Measurements from ENCODE around the gene NPEPL1.
"Not testable (repeated sequence)": the region's sequence is repeated elsewhere in the genome, so short reads cannot be mapped to it uniquely, and the experiment has no call there.

The NPEPL1 gene

DNA sequence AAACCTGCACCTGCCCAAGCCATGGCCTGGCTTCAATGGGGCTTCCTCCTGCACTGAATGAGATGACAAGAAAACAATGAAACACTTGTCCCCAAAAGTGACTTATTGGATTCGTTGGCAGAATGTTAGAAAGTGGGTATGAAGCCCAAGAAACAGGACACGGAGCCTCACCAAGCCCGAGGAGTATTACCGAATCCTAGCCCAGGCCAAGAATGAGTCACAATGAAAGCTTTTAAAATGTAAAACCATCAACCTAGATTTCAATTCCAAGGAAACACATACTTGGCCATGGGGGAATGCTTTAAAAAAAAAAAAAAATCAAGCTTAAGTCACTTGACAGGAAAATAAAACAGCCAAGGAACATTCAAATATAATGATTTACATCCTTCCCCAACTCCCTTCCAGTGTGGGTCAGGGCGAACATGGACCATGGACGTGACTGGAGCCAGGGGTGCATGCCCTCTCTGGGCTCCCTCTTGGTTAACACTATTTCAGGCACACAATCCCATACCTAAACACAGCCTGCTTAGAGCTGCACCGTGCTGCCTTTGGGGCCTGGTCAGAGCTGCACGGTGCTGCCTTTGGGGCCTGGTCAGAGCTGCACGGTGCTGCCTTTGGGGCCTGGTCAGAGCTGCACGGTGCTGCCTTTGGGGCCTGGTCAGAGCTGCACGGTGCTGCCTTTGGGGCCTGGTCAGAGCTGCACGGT, 44.7 kb upstream of the NPEPL1 start:
- ChIA-PET CTCF (interaction anchor here (0.9 to 2.1 kb wide), 10 partner anchors 9 to 807 kb away, joined by 3 to 11 read pairs (median 4); no protein-coding TSS in a partner anchor), POLR2A (interaction anchor here (0.6 to 2.1 kb wide), 5 partner anchors 8 to 133 kb away, joined by 3 to 10 read pairs (median 3); partner anchors contain the start of gene APCDD1L)
- TF ChIP-seq, protein P1, sequence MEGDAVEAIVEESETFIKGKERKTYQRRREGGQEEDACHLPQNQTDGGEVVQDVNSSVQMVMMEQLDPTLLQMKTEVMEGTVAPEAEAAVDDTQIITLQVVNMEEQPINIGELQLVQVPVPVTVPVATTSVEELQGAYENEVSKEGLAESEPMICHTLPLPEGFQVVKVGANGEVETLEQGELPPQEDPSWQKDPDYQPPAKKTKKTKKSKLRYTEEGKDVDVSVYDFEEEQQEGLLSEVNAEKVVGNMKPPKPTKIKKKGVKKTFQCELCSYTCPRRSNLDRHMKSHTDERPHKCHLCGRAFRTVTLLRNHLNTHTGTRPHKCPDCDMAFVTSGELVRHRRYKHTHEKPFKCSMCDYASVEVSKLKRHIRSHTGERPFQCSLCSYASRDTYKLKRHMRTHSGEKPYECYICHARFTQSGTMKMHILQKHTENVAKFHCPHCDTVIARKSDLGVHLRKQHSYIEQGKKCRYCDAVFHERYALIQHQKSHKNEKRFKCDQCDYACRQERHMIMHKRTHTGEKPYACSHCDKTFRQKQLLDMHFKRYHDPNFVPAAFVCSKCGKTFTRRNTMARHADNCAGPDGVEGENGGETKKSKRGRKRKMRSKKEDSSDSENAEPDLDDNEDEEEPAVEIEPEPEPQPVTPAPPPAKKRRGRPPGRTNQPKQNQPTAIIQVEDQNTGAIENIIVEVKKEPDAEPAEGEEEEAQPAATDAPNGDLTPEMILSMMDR (IDR thresholded peaks at IDR 0.05; ENCODE audit: insufficient read depth, low read length, missing control alignments) = no peak
- H3K4me3 ChIP-seq (ENCODE audit: low read depth, low read length) = no peak overlapping the region
- peak; percentile 50 for DNase-seq (ENCODE audit: low read depth, low spot score)

DNA sequence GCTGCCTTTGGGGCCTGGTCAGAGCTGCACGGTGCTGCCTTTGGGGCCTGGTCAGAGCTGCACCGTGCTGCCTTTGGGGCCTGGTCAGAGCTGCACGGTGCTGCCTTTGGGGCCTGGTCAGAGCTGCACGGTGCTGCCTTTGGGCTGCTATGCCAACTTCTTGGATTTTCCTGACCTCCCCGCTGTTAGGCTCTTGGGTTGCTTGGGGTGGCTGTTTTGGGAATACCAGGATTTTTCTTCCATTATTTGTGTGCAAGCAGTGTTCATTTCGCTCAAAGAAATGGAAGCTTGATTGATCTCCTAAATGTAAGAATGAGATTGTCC, 44.1 kb upstream of the NPEPL1 start:
- not testable (repeated sequence) for H3K4me3 ChIP-seq (ENCODE audit: low read depth, low read length); DNase-seq (ENCODE audit: low read depth, low spot score)
- ChIA-PET POLR2A (interaction anchor here (0.6 to 2.1 kb wide), 5 partner anchors 8 to 265 kb away, joined by 3 to 10 read pairs (median 4); no protein-coding TSS in a partner anchor), CTCF (interaction anchor here (0.8 to 2.1 kb wide), 8 partner anchors 9 to 807 kb away, joined by 3 to 11 read pairs (median 4); partner anchors contain the start of gene APCDD1L)

DNA sequence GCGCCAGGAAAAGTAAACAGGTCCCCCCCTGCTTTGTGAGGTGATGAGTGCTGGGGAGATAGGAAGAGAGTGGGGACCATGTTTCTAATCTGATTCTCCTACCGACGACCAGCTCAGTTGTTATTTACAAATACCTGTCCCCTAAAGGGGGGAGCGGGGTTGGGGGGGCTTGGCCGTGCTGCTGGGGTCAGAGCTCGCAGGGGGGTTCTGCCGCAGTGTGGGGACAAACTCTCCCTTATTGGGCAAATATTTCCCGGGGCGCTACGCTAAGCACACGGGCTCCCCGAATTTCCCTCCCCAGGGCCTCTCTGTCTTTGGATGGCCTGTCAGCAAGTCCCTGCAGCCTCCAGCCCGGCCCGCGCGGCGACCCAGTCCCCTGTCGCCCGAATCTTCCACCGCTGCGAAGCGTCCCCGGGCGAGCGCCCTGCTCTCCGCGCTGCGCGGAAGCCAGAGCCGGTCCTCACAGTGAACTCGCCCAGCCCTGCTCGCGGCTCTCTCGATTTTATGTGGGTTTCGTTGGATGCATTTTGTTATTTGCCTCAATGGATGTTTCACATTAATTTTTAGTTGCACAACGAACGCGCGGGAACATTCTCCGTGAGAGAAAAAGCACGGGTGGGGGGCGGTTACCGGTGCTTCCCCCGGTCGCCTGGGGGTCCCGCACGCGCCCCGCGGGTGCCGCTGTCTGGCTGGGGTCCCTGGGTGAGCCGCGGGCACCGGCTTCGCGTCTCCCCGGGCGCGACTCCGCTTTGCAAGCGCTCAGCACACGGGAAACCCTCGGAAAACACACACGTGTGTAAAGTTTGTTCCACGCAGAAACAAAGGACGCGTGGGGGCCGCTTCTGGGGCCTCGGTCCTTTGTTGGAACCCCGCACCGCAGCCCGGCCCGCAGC, 43.1 kb upstream of the NPEPL1 start:
- POLR2A ChIA-PET = interaction anchor here (0.6 to 2.9 kb wide), 5 partner anchors 9 to 285 kb away, joined by 3 to 26 read pairs (median 3); partner anchors contain the start of gene APCDD1L
- no peak overlapping the region for H3K4me3 ChIP-seq (ENCODE audit: low read depth, low read length)
- TF ChIP-seq, protein P1 (IDR thresholded peaks at IDR 0.05; ENCODE audit: insufficient read depth, low read length, missing control alignments) = no peak
- no peak for DNase-seq (ENCODE audit: low read depth, low spot score)
- CTCF ChIA-PET = interaction anchor here (0.8 to 2.4 kb wide), 9 partner anchors 10 to 413 kb away, joined by 3 to 11 read pairs (median 4); partner anchors contain the start of gene APCDD1L

DNA sequence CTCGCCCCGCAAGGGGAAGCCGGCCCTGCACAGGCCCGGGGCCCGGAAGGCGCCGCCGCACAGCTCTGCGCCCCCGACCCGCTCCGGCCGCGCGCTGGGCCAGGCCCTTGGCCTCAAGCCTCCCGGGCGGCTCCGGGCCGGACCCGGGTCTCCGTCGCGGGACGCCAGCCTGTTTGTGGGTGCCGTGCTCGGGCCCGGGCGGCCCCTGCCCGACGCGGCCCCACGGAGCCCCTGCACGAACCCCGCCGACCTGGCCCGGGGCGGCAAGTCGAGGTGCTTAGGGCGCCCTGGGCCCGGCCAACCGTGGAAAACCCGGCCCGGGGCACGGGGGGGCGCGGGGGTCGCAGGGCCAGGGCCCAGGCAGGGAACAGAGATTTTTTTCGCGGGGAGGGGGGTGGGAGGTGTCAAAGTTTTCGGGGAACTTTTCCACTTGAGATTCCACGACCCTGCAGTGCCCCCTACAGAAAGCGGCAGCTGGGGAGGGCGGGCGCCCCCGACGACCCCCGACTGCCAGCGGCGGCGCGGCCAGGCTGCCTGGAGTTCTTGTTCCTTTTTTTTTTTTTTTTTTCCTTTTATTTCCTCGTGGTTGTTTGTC, 42.3 kb upstream of the NPEPL1 start:
- peak overlapping the region; percentile 87 for H3K4me3 ChIP-seq (ENCODE audit: low read depth, low read length)
- ChIA-PET POLR2A (interaction anchor here (0.6 to 2.9 kb wide), 17 partner anchors 11 to 411 kb away, joined by 3 to 26 read pairs (median 4); partner anchors contain the start of genes APCDD1L and GNAS), CTCF (interaction anchor here (0.5 to 2.4 kb wide), 16 partner anchors 8 to 432 kb away, joined by 3 to 11 read pairs (median 4); partner anchors contain the start of genes APCDD1L and VAPB)
- no peak for DNase-seq (ENCODE audit: low read depth, low spot score)
- TF ChIP-seq, protein P1 (IDR thresholded peaks at IDR 0.05; ENCODE audit: insufficient read depth, low read length, missing control alignments) = no peak

DNA sequence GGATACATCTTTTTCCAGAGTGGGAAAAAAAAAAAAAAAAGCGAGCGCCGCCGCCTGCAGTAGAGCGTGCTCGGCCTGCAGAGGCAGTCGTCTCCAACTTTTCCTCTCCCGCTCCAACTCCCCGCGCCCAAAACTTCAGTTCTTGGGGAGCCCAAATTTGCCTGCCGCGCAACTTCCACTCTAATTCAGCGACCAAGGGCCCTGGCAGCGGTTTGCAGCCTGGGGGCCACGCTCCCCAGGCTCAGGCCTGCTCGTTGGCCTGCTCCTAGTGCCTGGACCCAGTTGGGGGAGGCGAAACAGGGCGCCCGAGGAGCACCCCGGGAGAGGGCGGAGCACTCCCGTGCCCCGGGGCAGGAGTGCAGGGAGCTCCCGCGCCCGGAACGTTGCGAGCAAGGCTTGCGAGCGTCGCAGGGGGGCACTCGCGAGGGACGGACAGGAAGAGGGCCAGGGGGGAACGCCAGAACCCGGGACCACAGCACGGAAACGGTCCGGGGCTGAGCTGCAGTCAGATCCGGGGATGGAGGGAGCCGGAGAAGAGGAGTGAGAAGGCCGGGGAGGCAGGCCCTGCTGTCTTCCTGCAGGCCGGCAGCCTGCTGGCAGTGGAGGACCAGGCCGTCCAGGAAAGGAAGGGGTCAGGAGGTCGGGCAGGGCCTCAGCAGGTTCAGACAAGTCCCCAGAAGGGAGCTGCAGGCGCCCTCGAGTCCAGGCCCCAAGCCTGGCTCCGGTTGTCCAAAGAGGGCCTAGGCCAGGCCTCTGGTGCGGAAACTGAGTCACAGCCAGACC, 41.6 kb upstream of the NPEPL1 start, which contains the start of gene STX16:
STX16 (plus strand) TSS at position 508 of the 783 bp plus-strand sequence. CDS start 724 bp downstream, outside the sequence.
- TF ChIP-seq, protein P1 (IDR thresholded peaks at IDR 0.05; ENCODE audit: insufficient read depth, low read length, missing control alignments) = peak; percentile 75
- ChIA-PET POLR2A (interaction anchor here (0.6 to 2.9 kb wide), 24 partner anchors 8 to 412 kb away, joined by 3 to 26 read pairs (median 4); partner anchors contain the start of genes APCDD1L and GNAS), CTCF (interaction anchor here (0.5 to 2.4 kb wide), 28 partner anchors 8 to 433 kb away, joined by 3 to 11 read pairs (median 3); partner anchors contain the start of genes APCDD1L, GNAS and VAPB)
- H3K4me3 ChIP-seq (ENCODE audit: low read depth, low read length) = peak within 1 kb of the TSS; percentile 87
- peak; percentile 57 for DNase-seq (ENCODE audit: low read depth, low spot score)
